GM11168 (cell line): ENCODE measurements around the gene NKAIN4.

Experiments used
- in situ Hi-C: fragments of 300-500 bp; cut with MboI; formaldehyde crosslinking; loops from one replicate; pipeline ENCODE4 v1.12.0; 2022; ENCODE audit warnings: low sequenced_read_pairs; ENCODE audit not compliant: unreplicated experiment

The NKAIN4 gene

DNA sequence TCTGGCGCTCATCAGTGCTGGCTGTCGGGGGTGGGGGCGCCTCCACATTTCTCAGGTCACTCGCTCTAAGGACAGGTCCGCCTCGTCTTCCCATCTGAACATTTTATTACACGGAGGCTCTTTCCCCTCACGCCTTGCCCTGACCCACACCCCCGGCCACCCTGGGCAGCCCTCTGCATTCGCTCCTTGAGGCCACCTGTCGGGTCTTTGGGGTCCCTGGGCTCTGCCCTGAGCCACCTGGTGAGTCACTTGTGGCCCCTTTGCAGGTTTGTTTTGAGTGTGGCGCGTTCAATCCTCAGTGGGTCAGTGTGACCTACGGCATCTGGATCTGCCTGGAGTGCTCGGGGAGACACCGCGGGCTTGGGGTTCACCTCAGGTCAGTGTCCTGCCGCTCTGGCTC, 21.6 kb upstream of the NKAIN4 start:
- in situ Hi-C loops: no loop called here

DNA sequence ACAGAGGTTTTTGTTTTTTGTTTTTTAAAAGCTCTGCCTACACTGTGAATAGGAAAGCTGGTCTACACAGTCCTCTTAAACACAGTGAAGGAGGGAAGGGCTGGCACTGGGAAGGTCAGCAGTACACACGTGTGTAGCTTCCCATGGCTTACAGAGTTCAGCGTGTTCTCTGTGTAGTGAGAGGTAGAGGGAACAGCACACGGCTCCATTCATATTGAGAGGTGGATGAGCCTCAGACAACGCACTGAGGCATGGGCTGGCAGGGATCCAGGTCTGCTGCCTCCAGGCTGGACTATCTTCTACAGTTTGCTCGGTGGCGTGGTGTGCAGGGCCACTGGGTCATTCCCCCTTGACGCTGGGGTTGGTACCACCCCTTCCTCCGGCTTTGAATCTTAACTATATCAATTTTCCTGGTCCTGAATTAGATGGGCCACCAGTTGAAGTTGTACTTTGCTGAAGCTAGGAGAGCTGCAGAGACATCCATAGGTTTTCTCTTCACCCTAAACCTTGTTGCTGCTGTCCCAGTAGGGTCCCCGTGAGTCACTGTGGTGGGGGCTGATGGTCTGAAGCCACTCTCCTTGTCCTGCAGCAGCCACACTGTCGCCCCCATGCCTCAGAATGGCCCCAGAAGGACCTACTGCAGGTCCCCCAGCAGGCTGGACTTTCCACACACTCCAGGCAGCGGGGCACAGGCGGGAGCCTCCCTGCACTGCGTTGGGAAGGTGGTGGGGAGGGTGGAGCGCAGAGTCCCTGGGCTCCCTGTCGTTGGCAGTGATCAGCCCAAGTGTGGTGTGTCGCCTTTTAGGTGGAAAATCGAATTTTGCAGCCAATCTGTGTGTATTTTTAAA, 20.3 kb upstream of the NKAIN4 start:
- in situ Hi-C loops: no loop called here

- in situ Hi-C loops: no loop called here
These were observed 19.5 kb upstream of the NKAIN4 start for GRCh38 chr20:63273635-63274380.

DNA sequence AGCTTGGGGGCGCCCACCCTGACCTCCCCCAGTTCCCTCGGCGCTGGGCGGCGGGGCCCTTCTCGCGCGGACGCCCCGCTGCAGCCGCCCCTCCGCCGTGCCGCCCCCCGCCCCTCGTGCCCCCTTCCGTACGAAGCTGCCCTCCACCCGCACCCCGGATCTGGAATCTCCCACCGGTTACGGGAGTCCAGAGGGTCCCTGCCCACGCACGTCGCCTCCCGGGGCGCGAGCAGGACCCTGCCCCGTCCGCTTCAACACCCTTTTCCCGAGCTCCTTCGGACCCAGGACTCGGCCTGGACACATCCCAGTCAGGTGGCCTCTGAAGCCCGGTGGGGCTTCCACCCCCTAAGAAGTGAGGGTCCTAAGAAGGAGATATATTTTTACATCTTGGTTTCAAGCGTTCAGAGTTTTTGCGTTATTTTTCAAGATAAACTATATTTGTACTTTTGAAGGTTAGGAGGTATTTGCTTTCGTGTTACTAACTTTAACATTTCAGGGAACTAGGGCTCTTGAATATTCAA, 18.9 kb upstream of the NKAIN4 start:
- in situ Hi-C loops: no loop called here

GRCh38 chr20:63272105-63273058, 18.1 kb upstream of the NKAIN4 start, which contains the start of gene ARFGAP1:
ARFGAP1 (plus strand) TSS chr20:63272813; CDS start chr20:63275581, 2,768 bp downstream.
- in situ Hi-C loops: no loop called here

DNA sequence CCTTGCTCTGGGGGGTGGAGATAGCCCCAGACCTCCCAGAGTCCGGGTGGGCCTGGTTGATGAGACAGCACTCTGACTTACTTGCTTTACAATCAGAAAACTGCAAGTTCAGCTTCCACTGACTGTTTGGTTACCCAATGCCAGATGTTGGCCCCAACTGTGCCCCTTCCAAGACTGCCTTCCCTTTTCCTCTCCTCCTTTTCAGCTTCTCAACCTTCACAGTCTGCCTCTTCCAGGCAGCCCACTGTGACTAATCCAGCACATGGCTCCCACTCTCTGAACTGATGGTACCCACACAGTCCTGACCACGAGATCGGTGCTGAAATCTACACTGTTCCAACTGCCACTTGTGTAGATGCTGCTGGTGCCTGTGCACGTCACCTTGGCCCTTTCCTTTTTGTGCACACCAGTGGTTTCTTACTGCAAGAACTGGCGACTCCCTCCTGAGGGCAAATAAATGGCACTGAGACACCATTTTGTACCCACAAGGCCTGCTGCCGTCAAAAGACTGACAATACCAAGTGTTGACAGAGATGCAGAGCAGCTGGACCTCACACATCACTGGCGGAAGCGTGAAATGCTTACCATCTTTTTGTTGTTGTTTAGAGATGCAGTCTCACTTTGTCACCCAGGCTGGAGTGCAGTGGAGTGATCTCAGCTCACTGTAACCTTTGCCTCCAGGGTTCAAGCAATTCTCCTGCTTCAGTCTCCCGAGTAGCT, 16.5 kb upstream of the NKAIN4 start:
- in situ Hi-C loops: no loop called here

GRCh38 chr20:63269724-63270123, 15.5 kb upstream of the NKAIN4 start:
- in situ Hi-C loops: no loop called here

DNA sequence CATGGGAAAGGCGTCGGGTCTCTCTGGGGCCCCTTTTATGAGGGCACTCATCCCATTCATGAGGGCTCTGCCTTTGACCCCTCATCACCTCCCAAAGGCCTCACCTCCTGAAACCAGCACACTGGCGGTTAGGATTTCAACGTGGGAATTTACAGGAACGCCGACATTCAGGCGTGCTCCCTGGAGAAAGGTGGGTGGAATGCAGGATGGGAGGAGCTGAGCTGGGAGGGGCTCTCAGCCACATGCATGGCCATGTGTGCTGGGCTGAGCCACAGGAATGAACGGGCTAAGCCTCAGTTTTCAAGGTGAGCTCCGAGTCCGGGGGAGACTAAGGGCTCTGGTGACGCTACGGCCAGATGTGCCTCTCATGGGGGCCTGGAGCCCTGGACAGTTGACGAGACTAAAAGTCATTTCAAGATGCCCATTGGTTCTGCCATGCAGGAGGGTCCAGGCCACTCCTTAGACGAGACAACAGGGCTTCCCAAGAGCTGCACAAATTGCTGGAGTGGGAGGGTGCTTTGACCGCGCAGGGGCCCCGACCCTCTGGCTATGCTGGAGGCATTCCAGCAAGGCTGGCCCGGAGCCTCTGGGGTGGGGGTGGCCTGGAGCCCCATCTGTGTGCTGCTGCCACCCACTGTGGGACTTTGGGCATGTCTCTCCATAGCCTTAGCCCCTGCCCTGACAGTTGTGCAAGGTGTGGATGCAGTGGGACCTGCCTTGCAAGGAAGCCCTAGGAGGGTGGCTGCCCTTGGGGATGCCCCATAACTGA, 14.6 kb upstream of the NKAIN4 start:
- in situ Hi-C loops: no loop called here

DNA sequence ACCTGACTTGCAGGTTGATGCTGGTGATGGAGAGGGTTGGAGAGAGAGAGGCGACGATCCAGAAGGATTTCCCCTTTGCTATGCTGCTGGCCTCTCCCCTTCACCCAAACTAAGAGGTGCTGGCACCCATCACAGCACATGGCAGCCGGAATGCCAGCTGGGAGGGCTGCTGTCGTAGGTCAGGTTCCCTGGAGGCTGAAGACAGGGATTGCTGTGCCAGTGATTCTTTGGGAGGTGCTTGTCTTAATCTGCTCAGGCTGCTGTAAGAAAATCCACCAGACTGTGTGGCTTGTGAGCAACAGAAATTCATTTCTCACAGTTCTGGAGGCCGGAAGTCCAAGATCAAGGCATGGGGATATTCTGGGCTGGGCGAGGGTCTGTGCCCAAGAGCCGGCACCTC, 14.0 kb upstream of the NKAIN4 start:
- in situ Hi-C loops: no loop called here

DNA sequence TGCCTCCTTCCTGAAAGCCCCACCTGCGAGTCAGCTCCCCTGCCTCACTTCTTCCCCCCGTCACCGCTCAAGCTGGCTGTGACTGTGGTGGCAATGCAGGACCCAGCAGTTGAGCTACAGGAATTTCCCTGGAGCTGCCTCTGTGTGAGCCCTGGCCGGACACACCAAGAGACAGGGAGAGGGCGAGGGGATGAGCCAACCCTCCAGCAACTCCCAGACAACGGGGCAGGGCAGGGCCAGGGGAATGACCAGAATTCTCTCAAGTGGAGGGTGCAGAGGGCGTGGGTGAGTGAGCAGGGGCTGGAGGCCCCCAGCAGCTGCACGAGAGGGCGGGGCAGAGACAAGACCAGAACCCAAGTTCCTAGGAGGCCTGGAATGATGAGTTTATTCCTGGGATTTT, 13.4 kb upstream of the NKAIN4 start:
- in situ Hi-C loops: no loop called here

GRCh38 chr20:63265891-63266515, 11.7 kb upstream of the NKAIN4 start:
- in situ Hi-C loops: no loop called here

- in situ Hi-C loops: no loop called here
These were observed 10.3 kb upstream of the NKAIN4 start for GRCh38 chr20:63264519-63264918.

DNA sequence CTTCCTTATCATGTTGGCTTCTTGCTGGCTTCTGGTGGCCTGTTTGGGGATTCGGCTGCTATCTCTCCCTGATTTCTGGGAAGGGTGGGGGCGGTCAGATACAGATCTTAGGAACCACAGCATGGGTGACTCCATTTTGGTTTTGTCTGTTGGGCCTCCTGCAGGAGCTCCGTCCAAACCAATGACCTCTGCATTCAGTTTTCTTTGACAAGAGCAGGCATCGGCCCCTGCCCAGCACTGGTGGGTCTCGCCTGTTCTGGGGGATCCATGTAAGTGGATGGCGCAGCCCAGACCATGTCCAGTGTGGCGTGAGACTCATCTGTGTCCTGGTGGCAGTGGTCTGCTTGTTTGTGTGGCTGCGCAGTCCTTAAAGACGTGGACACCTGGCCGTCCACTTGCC, 9.7 kb upstream of the NKAIN4 start:
- in situ Hi-C loops: no loop called here

DNA sequence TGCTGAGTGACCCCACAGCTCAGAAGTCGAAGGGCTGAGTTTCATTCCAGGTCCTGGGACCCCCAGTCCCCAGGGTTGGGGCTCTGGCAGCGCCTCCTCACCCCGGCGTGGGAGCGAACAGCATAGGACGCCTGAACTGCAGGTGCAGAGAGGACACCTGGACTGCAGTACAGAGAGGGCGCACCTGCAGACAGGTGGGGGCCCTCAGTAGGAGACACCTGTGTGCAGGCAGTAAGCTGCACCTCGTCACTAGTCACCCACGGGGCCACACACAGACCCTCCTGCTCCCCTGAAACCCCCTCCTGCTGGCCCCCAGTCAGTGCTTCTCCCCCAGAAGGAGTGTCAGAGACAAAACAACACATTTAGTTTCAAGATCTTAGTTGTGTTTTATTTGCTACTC, 8.6 kb upstream of the NKAIN4 start:
- in situ Hi-C loops: no loop called here

DNA sequence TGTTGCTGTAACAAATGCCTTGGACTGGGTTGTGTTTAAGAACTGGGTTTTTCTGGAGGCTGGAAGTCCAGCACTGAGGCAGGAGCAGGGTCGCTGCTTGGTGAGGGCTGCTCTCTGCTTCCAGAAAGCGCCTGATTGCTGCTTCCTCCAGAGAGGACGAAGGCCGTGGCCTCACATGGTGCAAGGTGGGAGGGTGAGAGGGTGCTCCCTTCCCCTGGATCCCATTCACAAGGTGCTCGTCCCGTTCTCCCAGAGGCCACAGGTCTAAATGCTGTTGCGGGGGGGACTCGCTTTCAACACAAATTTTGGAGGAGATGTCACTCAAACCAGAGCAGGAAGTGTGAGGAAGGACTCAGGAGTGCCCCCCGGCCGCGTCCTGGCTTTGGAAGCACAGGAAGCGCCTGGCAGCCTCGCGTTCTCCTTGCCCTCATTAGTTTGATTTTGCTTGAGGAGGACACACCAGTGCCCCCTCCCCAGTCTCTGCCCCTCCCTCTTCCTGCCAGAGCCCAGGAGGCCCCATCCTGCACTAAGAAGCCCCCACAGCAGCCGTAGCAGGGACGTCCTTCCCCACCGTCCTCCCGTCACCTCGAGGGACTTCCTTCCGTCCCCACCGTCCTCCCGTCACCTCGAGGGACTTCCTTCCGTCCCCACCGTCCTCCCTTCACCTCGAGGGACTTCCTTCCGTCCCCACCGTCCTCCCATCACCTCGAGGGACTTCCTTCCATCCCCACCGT, 7.7 kb upstream of the NKAIN4 start:
- in situ Hi-C loops: no loop called here

GRCh38 chr20:63261060-63261794, 7.0 kb upstream of the NKAIN4 start:
- in situ Hi-C loops: no loop called here

GRCh38 chr20:63260521-63260920, 6.3 kb upstream of the NKAIN4 start:
- in situ Hi-C loops: no loop called here
